ELF-1 (cell line): Measurements from ENCODE around the gene NEURL3.
A peak's percentile ranks its signal among the peaks of the same experiment; 100 is the strongest.
"Not testable (repeated sequence)": the region's sequence is repeated elsewhere in the genome, so short reads cannot be mapped to it uniquely, and the experiment has no call there.

Experiments
- DNase-seq: peaks from one replicate; pipeline ENCODE4 v3.0.0-alpha.2; 2016; ENCODE audit warnings: low read depth, low spot score

Gene NEURL3

GRCh38 chr2:96485751-96486651 is 19.2 kb downstream of the NEURL3 start:
- peak; percentile 59 for DNase-seq

- DNase-seq: no peak
Measured at GRCh38 chr2:96485350-96485749, 19.8 kb downstream of the NEURL3 start.

DNA sequence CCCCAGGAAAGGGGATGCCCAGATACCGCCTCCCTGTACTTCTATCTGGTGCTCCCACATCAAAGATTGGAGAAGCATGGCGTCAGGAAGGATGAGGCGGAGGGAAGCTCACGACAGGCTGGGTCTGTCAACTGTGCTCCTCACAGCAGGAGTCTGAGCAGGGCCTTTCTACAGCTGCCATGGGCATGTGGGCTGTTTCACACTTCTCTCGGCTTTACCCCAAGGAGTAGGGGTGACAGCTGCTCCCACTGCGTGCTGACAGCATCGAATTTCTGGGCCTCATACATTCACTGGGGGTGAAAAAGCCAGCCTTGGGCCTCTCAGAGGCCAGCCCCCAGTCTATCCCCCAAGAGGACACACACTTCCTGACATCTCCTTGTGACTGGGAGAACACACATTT is 21.1 kb downstream of the NEURL3 start:
- DNase-seq: no peak

DNA sequence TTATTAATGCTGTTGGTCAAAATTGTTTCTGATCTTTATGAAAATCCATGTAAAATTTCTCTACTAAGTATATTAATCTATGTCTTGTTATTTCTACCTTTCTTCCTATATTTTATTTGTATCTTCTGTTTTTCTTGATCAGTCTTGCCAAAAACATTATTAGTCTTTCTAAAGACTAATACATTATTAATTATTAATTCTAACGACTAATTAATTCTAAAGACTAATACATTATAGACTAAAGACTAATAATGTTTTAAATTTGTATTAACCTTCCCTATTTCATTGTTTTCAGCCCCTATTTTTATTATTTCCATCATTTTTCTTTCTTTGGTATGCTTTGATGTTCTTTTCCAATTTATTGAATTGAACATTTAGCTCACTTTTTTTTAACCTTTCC is 27.7 kb downstream of the NEURL3 start:
- no peak for DNase-seq

DNA sequence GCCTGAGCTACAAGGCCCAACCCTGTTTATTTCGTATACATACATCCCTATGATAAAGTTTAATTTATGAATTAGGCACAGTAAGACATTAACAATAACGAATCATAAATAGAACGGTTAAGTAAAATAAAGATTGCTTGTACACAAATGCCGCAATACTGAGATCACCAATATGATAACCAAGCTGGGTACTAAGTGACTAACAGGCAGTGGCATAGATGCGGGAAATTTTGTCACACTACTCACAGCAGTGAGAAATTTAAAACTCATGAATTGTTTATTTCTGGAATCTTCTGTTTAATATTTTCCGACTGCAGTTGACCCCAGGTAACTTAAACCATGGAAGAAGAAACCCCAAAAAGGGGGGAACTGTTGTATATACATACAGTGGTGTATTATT is 33.4 kb downstream of the NEURL3 start:
- DNase-seq: no peak

DNA sequence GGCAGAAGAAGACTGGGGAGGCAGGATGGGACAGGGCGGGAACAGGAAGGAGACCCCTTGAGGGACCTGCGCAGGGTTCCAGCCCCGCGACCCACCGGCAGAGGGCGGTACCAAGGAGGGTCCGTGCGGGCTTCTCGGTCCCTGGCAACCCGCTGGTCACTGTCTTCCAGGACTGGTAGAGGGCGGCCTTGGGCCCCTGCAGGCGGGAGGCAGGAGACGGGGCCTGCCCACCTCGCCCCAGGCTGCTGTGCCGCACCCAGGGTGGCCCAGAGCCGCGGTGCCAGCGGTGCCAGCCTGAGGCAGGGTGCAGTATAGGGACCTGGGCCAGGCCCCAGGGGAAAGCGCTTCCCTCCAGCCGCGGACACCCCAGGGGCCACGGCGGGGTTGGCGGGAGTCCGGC is 34.5 kb downstream of the NEURL3 start:
- DNase-seq: peak; percentile 87

GRCh38 chr2:96470109-96470508 is 35.0 kb downstream of the NEURL3 start:
- DNase-seq: no peak

DNA sequence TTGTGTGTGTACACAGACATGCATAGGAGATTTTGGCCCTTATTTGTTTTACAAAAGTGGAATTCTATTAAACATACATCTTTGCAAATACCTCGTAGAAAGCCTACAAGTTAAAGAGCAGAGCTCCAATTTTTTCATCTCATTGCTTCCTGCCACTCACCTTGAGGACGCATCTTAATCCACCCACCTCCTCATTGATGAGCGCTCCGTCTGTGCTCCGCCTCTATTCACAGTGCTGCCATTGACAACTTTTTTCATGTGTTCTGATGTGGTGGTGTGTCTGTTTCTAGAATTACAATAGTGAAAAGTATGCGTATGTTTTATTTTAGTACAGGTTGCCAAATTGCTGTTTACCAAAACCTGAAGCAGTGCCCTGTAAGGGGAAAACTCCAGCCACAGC is 36.3 kb downstream of the NEURL3 start:
- DNase-seq: no peak

DNA sequence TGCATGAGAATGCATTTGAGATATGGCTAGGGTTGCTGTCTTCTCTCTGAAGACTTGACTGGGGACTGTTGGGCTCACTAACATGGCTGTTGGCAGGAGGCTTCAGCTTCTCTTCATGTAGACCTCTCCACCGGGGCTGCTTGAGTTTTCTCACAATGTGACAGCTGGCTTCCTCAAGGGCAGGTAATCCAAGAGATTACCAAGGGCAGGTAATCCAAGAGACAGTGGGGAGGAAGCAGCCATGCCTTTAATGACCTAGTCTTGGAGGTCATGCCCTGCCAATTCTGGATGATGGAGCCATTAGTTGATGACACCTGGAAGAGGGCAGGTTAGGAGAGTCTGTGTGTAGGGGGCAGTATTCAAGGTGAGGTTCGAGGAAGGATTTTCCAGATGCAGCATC is 40.5 kb downstream of the NEURL3 start:
- DNase-seq: no peak

GRCh38 chr2:96464061-96464460 is 41.1 kb downstream of the NEURL3 start:
- no peak for DNase-seq

DNA sequence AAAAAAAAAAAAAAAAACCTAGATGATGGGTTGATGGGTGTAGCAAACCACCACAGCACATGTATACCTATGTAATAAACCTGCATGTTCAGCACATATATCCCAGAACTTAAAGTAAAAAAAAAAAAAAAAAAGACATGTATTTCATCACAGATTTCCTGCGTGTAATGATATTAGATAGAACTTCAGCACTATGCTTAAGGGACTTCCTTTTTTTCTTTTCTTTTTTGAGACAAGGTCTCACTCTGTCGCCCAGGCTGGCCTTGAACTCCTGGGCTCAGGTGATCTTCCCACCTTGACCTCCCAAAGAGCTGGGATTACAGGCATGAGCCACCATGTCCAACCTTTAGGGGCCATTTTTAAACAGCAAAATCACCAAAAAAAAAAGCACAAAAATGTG is 42.0 kb downstream of the NEURL3 start:
- DNase-seq: no peak

DNA sequence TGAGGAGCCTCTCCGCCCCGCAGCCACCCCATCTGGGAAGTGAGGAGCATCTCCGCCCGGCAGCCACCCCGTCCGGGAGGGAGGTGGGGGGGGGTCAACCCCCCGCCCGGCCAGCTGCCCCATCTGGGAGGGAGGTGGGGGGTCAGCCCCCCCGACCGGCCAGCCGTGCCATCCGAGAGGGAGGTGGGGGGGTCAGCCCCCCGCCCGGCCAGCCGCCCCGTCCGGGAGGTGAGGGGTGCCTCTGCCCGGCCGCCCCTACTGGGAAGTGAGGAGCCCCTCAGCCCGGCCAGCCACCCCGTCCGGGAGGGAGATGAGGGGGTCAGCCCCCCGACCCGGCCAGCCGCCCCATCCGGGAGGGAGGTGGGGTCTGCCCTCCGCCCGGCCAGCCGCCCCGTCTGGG is 43.5 kb downstream of the NEURL3 start:
- not testable (repeated sequence) for DNase-seq

GRCh38 chr2:96452053-96452452 is 53.1 kb downstream of the NEURL3 start:
- no peak for DNase-seq

GRCh38 chr2:96449637-96450036 is 55.5 kb downstream of the NEURL3 start:
- DNase-seq: peak; percentile 8

GRCh38 chr2:96449174-96449573 is 56.0 kb downstream of the NEURL3 start:
- no peak for DNase-seq

DNA sequence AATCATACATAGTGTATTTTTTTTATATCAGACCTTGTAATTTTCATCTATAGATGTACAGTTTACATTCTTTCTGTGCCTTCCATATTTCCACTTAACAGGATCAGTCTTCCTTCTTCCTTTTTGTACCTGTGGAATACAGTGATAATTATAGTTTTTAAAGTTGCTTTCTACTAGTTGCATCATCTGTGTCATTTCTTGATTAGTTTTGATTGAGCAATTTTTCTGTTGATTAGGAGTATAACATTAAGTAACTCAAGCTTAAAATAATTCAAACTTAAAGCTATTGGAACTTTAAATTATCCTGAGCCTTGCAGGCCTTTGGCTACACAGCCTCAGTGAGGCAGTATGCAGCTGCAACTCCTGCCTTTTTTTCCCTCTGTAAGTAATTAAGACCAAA is 57.4 kb downstream of the NEURL3 start:
- DNase-seq: no peak
